Skeletal muscle satellite cell (primary cell): Measurements from ENCODE around the gene GRIN3A.
"Not testable (repeated sequence)": the region's sequence is repeated elsewhere in the genome, so short reads cannot be mapped to it uniquely, and the experiment has no call there.

Experiments
- H3K27me3 ChIP-seq: 2 replicates; pipeline ENCODE4 v1.7.0; 2013; ENCODE audit warnings: low read length; ENCODE audit not compliant: control insufficient read depth, insufficient read depth
- H3K36me3 ChIP-seq: 2 replicates; pipeline ENCODE4 v1.7.0; 2013; ENCODE audit warnings: mild to moderate bottlenecking, control low read depth, low read length; ENCODE audit not compliant: insufficient read depth
- H3K4me1 ChIP-seq: 2 replicates; pipeline ENCODE4 v1.7.0; 2013; ENCODE audit warnings: low read length; ENCODE audit not compliant: control insufficient read depth, insufficient read depth
- H3K4me2 ChIP-seq: 2 replicates; pipeline ENCODE4 v1.7.0; 2013; ENCODE audit warnings: mild to moderate bottlenecking, low read length
- H3K4me3 ChIP-seq: 2 replicates; pipeline ENCODE4 v1.7.0; 2013; ENCODE audit warnings: low read length
- H3K9ac ChIP-seq: 2 replicates; pipeline ENCODE4 v1.7.0; 2013; ENCODE audit warnings: mild to moderate bottlenecking, low read depth, low read length, moderate library complexity
- H3K9me3 ChIP-seq: replicated peaks from 2 replicates; pipeline ENCODE4 v1.7.0; 2013; ENCODE audit warnings: mild to moderate bottlenecking, control low read depth, low read length

Gene GRIN3A

GRCh38 chr9:101571114-101571513 is 167.3 kb downstream of the GRIN3A start:
- no peaks in the 10 kb centered on the region for H3K4me1 ChIP-seq
- no peak overlapping the region for H3K4me3 ChIP-seq
- no peaks in the 10 kb centered on the region for H3K9me3 ChIP-seq
- H3K27me3 ChIP-seq: no peaks in the 10 kb centered on the region
- no peaks in the 10 kb centered on the region for H3K36me3 ChIP-seq
- no peak overlapping the region for H3K4me2 ChIP-seq
- H3K9ac ChIP-seq: no peak overlapping the region

GRCh38 chr9:101569741-101570501 is 168.5 kb downstream of the GRIN3A start:
- H3K4me2 ChIP-seq: no peak overlapping the region
- H3K27me3 ChIP-seq: no peaks in the 10 kb centered on the region
- H3K4me1 ChIP-seq: no peaks in the 10 kb centered on the region
- H3K9ac ChIP-seq: no peak overlapping the region
- no peak overlapping the region for H3K4me3 ChIP-seq
- H3K36me3 ChIP-seq: peaks cover 5% of the 10 kb centered on the region
- no peaks in the 10 kb centered on the region for H3K9me3 ChIP-seq

DNA sequence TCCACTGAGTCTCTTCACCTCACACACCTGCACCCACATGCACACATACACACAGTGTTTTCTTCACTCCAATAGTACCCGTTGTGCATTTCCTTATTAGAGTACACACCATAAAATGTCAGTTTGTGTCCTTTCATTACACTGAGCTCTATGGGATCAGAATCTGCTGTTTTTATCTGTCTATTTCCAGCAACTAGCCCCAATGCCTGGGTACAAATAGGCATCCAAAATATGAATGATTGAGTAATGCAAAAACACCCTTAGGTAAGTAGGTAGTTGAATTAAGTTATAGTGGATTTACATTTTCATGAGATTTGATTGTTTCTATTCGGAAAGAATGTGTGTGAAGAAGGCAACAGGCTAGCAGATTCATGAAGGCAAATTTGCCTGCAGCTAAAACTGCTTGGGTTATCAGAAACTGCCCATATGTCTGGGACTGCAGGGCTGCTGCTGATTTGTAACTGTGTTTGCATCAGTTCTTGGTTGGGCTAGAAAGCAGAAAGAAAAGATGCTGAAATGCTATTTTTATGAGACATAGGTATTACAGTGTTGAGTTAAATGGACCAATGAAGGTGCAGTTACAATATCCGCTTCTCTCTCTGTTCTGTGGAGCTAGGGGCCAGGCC is 170.6 kb downstream of the GRIN3A start:
- peaks cover under 1% of the 10 kb centered on the region for H3K4me1 ChIP-seq
- no peaks in the 10 kb centered on the region for H3K27me3 ChIP-seq
- no peak overlapping the region for H3K4me3 ChIP-seq
- no peaks in the 10 kb centered on the region for H3K9me3 ChIP-seq
- no peak overlapping the region for H3K4me2 ChIP-seq
- H3K36me3 ChIP-seq: peaks cover 7% of the 10 kb centered on the region
- H3K9ac ChIP-seq: no peak overlapping the region

DNA sequence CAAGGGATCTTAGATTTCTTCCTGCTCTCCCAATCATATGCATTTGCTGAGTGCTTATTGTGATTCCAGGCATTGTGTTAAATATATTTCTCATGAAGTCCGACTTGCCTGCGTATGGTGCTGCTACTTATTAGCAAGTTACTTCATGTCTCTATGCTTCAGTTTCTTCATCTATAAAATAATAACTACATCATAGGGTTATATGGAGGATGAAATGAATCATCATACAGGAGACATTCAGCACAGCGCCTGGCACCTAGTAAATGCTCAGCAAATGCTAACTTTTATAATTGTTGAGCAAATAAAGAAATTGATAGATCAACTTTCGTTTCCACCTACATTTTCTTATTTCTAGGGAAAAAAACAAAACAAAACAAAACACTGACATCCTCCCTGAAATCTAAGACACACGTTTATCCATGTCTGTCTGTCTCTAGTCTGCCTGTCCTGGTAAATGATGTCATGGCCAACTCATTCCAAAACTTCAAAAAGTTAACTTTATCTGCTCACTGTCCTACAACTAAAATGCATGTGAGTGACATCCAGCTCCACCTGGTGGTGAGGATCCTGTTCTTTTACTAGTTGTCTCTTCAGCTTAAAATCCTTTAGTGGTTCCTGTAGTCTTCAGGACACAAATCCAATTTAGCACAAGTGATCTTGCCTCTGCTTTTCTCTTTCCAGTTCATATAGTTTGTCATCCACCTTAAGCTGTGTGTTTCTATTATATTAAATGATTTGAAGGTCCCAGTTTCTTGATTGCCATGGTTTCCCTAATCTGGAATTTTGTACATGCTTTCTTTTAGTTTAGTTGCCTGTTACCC is 171.3 kb downstream of the GRIN3A start:
- peaks cover 14% of the 10 kb centered on the region for H3K36me3 ChIP-seq
- H3K9ac ChIP-seq: no peak overlapping the region
- H3K9me3 ChIP-seq: no peaks in the 10 kb centered on the region
- no peaks in the 10 kb centered on the region for H3K27me3 ChIP-seq
- no peak overlapping the region for H3K4me3 ChIP-seq
- no peak overlapping the region for H3K4me2 ChIP-seq
- peaks cover 3% of the 10 kb centered on the region for H3K4me1 ChIP-seq

GRCh38 chr9:101564252-101564651 is 174.2 kb downstream of the GRIN3A start:
- Histone ChIP-seq H3K36me3 (peaks cover 31% of the 10 kb centered on the region), H3K4me1 (peaks cover 3% of the 10 kb centered on the region), H3K9ac (no peak overlapping the region), H3K4me2 (no peak overlapping the region), H3K9me3 (no peaks in the 10 kb centered on the region), H3K4me3 (no peak overlapping the region), H3K27me3 (no peaks in the 10 kb centered on the region)

DNA sequence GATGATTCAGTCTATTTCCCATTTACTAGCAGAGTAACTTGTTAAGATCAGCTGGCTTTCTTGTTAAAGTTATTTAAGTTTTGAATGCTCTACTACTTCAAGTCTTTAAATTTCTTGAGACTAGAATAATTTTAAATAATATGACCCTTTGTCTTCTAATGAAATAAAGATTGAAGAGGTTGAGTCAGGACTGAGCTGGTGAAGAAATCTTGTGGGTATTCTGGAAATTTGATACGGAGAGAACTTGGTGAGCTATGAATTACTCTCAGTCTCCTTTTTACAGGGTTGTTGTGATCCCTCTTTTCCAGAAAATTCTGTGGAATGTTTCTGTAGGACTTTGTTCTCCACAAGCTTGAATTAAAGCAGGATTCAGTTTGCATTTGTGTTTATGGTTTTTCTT is 175.5 kb downstream of the GRIN3A start:
- Histone ChIP-seq H3K9me3 (no peaks in the 10 kb centered on the region), H3K4me2 (no peak overlapping the region), H3K27me3 (no peaks in the 10 kb centered on the region), H3K4me3 (no peak overlapping the region), H3K36me3 (peaks cover 36% of the 10 kb centered on the region), H3K4me1 (peaks cover 3% of the 10 kb centered on the region), H3K9ac (no peak overlapping the region)

DNA sequence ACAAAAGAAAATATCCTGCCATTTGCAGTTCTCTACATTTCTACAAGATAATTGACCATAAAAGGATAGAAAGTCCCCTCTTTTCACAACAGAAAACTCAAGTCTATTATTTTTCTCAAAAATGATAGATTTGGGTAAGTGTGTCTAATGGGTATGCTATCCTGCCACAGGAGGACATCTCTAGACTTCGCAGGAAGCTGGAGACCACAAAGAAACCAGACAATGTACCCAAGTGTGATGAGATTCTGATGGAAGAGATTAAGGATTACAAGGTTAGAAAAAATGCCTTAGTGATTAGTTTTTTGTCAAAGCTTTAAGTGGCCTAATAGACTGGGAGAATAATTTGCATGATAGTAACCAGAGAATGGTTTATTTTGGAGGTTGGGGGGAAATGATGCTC is 176.7 kb downstream of the GRIN3A start:
- Histone ChIP-seq H3K4me2 (no peak overlapping the region), H3K9ac (no peak overlapping the region), H3K4me1 (peaks cover 3% of the 10 kb centered on the region), H3K27me3 (no peaks in the 10 kb centered on the region), H3K9me3 (no peaks in the 10 kb centered on the region), H3K4me3 (no peak overlapping the region), H3K36me3 (peaks cover 49% of the 10 kb centered on the region)

DNA sequence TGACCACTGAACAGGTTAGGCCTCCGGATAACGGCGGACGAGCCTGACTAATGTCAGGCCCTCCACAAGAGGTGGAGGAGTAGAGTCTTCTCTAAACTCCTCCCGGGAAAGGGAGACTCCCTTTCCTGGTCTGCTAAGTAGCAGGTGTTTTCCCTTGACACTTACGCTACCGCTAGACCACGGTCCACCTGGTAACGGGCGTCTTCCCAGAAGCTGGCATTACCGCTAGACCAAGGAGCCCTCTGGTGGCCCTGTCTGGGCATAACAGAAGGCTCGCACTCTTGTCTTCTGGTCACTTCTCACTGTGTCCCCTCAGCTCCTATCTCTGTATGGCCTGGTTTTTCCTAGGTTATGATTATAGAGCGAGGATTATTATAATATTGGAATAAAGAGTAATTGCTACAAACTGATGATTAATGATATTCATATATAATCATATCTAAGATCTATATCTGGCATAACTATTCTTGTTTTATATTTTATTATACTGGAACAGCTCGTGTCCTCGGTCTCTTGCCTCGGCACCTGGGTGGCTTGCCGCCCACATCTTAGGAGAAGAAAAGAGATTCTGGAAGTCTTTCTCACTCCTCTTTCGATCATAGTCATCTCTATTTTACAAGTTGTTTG is 188.9 kb downstream of the GRIN3A start:
- H3K27me3 ChIP-seq, H3K4me3 ChIP-seq, H3K4me2 ChIP-seq, H3K9ac ChIP-seq, H3K9me3 ChIP-seq, H3K4me1 ChIP-seq: not testable (repeated sequence)
- H3K36me3 ChIP-seq: peaks cover 59% of the 10 kb centered on the region

GRCh38 chr9:101543098-101543735 is 195.2 kb downstream of the GRIN3A start:
- no peak overlapping the region for H3K4me3 ChIP-seq
- H3K4me2 ChIP-seq: no peak overlapping the region
- peaks cover 44% of the 10 kb centered on the region for H3K36me3 ChIP-seq
- H3K4me1 ChIP-seq: no peaks in the 10 kb centered on the region
- no peaks in the 10 kb centered on the region for H3K27me3 ChIP-seq
- H3K9me3 ChIP-seq: no peaks in the 10 kb centered on the region
- H3K9ac ChIP-seq: no peak overlapping the region

- no peak overlapping the region for H3K4me2 ChIP-seq
- H3K36me3 ChIP-seq: peaks cover 32% of the 10 kb centered on the region
- H3K9me3 ChIP-seq: no peaks in the 10 kb centered on the region
- H3K9ac ChIP-seq: no peak overlapping the region
- H3K4me3 ChIP-seq: no peak overlapping the region
- no peaks in the 10 kb centered on the region for H3K27me3 ChIP-seq
- peaks cover 16% of the 10 kb centered on the region for H3K4me1 ChIP-seq
Measured at GRCh38 chr9:101540069-101540468, 198.4 kb downstream of the GRIN3A start.

- Histone ChIP-seq H3K4me3 (no peak overlapping the region), H3K4me2 (no peak overlapping the region), H3K9ac (no peak overlapping the region), H3K9me3 (no peaks in the 10 kb centered on the region), H3K27me3 (no peaks in the 10 kb centered on the region), H3K36me3 (peaks cover 29% of the 10 kb centered on the region), H3K4me1 (peaks cover 23% of the 10 kb centered on the region)
Measured at GRCh38 chr9:101536938-101537337, 201.5 kb downstream of the GRIN3A start.
